ENCODE measurements around the gene SPEM1.

Gene SPEM1

GRCh38 chr17:7462474-7463371 lies 42.6 kb downstream of the SPEM1 start:
- no peak for FAIRE-seq
- TF ChIP-seq POU2F2 (IDR thresholded peaks at IDR 0.05; ENCODE audit: low read depth, low read length) (no peak), SPI1 (IDR thresholded peaks at IDR 0.05; ENCODE audit: low read depth, low read length) (no peak), PAX5 (IDR thresholded peaks at IDR 0.05; ENCODE audit: insufficient read depth, low read length, severe bottlenecking) (no peak), TAF1 (IDR thresholded peaks at IDR 0.05; ENCODE audit: low read depth, low read length) (no peak), POLR2A (IDR thresholded peaks at IDR 0.05; ENCODE audit: low read depth, low read length) (no peak), POLR2AphosphoS5 (IDR thresholded peaks at IDR 0.05; ENCODE audit: low read depth, low read length) (no peak)
- no peak for DNase-seq (ENCODE audit: insufficient read length, low spot score)

DNA sequence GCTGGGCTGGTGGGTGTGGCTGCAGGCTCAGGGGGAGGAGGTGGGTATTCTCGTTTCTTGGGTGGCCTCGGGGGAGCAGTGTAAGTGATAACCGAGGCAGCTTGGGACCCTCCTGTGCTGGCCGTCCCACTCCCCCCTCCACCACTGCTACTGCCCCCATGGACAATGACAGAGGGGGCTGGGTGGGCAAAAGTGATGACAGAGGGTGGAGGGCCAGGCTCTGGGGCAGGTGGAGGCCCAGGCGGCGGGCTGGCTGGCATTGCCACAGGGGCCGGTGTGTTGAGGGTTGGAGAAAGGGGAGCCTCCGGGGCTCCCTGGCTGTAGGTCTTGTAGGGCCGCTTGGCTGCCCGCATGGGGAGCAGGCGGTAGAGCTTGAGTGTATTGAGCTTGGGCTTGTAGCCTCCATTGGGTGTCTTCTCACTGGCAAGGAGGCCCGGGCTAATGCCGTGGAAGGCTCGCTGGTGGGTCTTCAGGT lies 43.3 kb downstream of the SPEM1 start:
- DNase-seq (ENCODE audit: insufficient read length, low spot score) (no peak), FAIRE-seq (no peak)
- no peak for TF ChIP-seq POLR2A (IDR thresholded peaks at IDR 0.05; ENCODE audit: low read depth, low read length)
- no peak for TF ChIP-seq POU2F2 (IDR thresholded peaks at IDR 0.05; ENCODE audit: low read depth, low read length)
- no peak for TF ChIP-seq SPI1 (IDR thresholded peaks at IDR 0.05; ENCODE audit: low read depth, low read length)
- TF ChIP-seq TAF1 (IDR thresholded peaks at IDR 0.05; ENCODE audit: low read depth, low read length): no peak
- TF ChIP-seq PAX5 (IDR thresholded peaks at IDR 0.05; ENCODE audit: insufficient read depth, low read length, severe bottlenecking): no peak
- no peak for TF ChIP-seq POLR2AphosphoS5 (IDR thresholded peaks at IDR 0.05; ENCODE audit: low read depth, low read length)

DNA sequence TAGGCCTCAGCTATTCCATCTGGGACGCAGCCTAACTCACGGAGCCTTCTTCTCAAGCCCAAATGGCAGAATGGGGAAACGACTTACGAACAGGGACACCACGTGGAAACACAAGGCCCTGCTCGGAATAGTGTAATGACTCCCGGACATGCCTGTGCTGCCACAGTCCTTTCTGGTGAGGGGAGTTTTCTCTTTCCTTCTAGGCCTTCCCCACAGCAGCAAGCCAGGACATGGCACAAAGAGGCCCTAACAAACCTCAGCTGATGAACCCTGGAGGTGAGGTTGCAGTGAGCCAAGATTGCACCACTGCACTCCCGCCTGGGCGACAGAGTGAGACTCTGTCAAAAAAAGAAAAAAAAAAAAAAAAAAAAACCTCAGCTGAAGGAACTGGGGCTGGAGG lies 44.0 kb downstream of the SPEM1 start:
- TF ChIP-seq POU2F2 (IDR thresholded peaks at IDR 0.05; ENCODE audit: low read depth, low read length) (no peak), POLR2A (IDR thresholded peaks at IDR 0.05; ENCODE audit: low read depth, low read length) (no peak), TAF1 (IDR thresholded peaks at IDR 0.05; ENCODE audit: low read depth, low read length) (no peak), PAX5 (IDR thresholded peaks at IDR 0.05; ENCODE audit: insufficient read depth, low read length, severe bottlenecking) (no peak), POLR2AphosphoS5 (IDR thresholded peaks at IDR 0.05; ENCODE audit: low read depth, low read length) (no peak), SPI1 (IDR thresholded peaks at IDR 0.05; ENCODE audit: low read depth, low read length) (no peak)
- DNase-seq (ENCODE audit: insufficient read length, low spot score): no peak
- no peak for FAIRE-seq

GRCh38 chr17:7465597-7466275 lies 45.6 kb downstream of the SPEM1 start:
- no peak for FAIRE-seq
- DNase-seq (ENCODE audit: insufficient read length, low spot score): no peak
- TF ChIP-seq SPI1 (IDR thresholded peaks at IDR 0.05; ENCODE audit: low read depth, low read length) (no peak), PAX5 (IDR thresholded peaks at IDR 0.05; ENCODE audit: insufficient read depth, low read length, severe bottlenecking) (no peak), POLR2A (IDR thresholded peaks at IDR 0.05; ENCODE audit: low read depth, low read length) (no peak), TAF1 (IDR thresholded peaks at IDR 0.05; ENCODE audit: low read depth, low read length) (no peak), POU2F2 (IDR thresholded peaks at IDR 0.05; ENCODE audit: low read depth, low read length) (no peak), POLR2AphosphoS5 (IDR thresholded peaks at IDR 0.05; ENCODE audit: low read depth, low read length) (no peak)

GRCh38 chr17:7466318-7466638 lies 46.2 kb downstream of the SPEM1 start:
- no peak for DNase-seq (ENCODE audit: insufficient read length, low spot score)
- no peak for TF ChIP-seq TAF1 (IDR thresholded peaks at IDR 0.05; ENCODE audit: low read depth, low read length)
- TF ChIP-seq SPI1 (IDR thresholded peaks at IDR 0.05; ENCODE audit: low read depth, low read length): no peak
- TF ChIP-seq POU2F2 (IDR thresholded peaks at IDR 0.05; ENCODE audit: low read depth, low read length): no peak
- TF ChIP-seq POLR2AphosphoS5 (IDR thresholded peaks at IDR 0.05; ENCODE audit: low read depth, low read length): no peak
- TF ChIP-seq POLR2A (IDR thresholded peaks at IDR 0.05; ENCODE audit: low read depth, low read length): no peak
- no peak for TF ChIP-seq PAX5 (IDR thresholded peaks at IDR 0.05; ENCODE audit: insufficient read depth, low read length, severe bottlenecking)
- FAIRE-seq: no peak

DNA sequence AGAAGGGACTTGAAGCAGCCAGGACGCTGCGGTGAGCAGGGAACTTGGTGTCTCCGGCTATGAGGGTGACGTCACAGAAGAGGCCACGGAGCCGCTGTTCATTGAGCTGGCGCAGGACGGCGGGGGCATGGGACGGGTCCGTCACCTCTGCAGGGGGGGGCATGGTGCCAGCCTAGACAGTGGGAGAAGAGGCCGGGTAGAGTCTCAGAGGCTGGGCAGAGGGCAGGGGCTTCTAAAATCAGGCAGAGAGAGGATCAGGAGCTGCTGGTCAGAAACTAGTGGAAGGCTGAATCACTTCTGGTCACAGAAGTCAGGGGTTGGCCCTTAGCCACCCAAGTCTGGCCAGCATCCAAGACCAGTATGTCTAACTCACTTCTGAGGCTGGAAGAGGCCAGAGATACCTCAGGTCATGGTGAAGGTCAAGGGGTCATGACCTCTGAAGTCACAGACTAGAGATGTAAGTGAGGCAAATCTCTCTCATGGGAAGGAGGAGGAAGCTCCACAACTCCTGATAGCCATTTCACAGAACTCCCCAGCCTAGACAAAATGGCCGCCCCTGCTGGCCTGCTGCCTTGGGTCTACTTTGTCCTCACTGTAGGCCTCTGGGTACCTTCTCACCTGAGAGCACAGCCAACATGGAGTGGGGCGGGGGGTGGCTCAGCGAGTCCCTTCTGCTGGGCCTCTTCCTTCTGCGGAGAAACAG lies 46.7 kb downstream of the SPEM1 start:
- DNase-seq (ENCODE audit: insufficient read length, low spot score) (no peak), FAIRE-seq (no peak)
- TF ChIP-seq SPI1 (IDR thresholded peaks at IDR 0.05; ENCODE audit: low read depth, low read length): no peak
- no peak for TF ChIP-seq POU2F2 (IDR thresholded peaks at IDR 0.05; ENCODE audit: low read depth, low read length)
- TF ChIP-seq PAX5 (IDR thresholded peaks at IDR 0.05; ENCODE audit: insufficient read depth, low read length, severe bottlenecking): no peak
- TF ChIP-seq POLR2A (IDR thresholded peaks at IDR 0.05; ENCODE audit: low read depth, low read length): no peak
- TF ChIP-seq POLR2AphosphoS5 (IDR thresholded peaks at IDR 0.05; ENCODE audit: low read depth, low read length): no peak
- no peak for TF ChIP-seq TAF1 (IDR thresholded peaks at IDR 0.05; ENCODE audit: low read depth, low read length)

- FAIRE-seq (no peak), DNase-seq (ENCODE audit: insufficient read length, low spot score) (no peak)
- TF ChIP-seq TAF1 (IDR thresholded peaks at IDR 0.05; ENCODE audit: low read depth, low read length) (no peak), POU2F2 (IDR thresholded peaks at IDR 0.05; ENCODE audit: low read depth, low read length) (peak; percentile 17; the same call in 1 of the 2 replicates), PAX5 (IDR thresholded peaks at IDR 0.05; ENCODE audit: insufficient read depth, low read length, severe bottlenecking) (no peak), POLR2A (IDR thresholded peaks at IDR 0.05; ENCODE audit: low read depth, low read length) (no peak), SPI1 (IDR thresholded peaks at IDR 0.05; ENCODE audit: low read depth, low read length) (no peak), POLR2AphosphoS5 (IDR thresholded peaks at IDR 0.05; ENCODE audit: low read depth, low read length) (no peak)
Observed at GRCh38 chr17:7467498-7467897, 47.4 kb downstream of the SPEM1 start.

GRCh38 chr17:7468290-7468689 lies 48.2 kb downstream of the SPEM1 start:
- TF ChIP-seq POLR2AphosphoS5 (IDR thresholded peaks at IDR 0.05; ENCODE audit: low read depth, low read length) (no peak), POLR2A (IDR thresholded peaks at IDR 0.05; ENCODE audit: low read depth, low read length) (no peak), TAF1 (IDR thresholded peaks at IDR 0.05; ENCODE audit: low read depth, low read length) (no peak), PAX5 (IDR thresholded peaks at IDR 0.05; ENCODE audit: insufficient read depth, low read length, severe bottlenecking) (no peak), SPI1 (IDR thresholded peaks at IDR 0.05; ENCODE audit: low read depth, low read length) (no peak), POU2F2 (IDR thresholded peaks at IDR 0.05; ENCODE audit: low read depth, low read length) (no peak)
- FAIRE-seq (no peak), DNase-seq (ENCODE audit: insufficient read length, low spot score) (no peak)

Measured in GM12891 (cell line).